GM12874 (cell line): ENCODE measurements around the gene C3orf70.

Experiments
- TF ChIP-seq, protein P1 (sequence below): IDR thresholded peaks from 2 replicates; pipeline ENCODE4 v1.5.1; 2011; ENCODE audit warnings: low read depth, mild to moderate bottlenecking, control low read depth, low read length, moderate library complexity; ENCODE audit not compliant: insufficient read depth

C3orf70 gene

DNA sequence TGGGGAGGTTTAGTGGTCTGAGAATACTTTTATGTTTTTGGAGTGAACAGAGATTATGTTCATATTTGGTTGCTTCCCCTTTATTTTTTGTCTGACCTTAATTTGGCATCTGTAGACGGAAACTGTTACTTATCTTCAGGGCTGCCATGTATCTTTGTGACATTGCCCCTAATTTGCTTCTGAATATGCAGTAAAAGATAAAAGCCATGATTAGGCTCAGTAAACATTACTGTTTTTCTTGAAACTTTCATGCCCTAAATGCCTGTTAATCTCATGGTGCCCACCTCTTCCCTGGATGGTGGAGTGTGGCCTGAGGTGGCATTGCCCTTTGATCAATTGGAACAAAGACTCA lies 106.7 kb downstream of the C3orf70 start:
- TF ChIP-seq, protein P1, sequence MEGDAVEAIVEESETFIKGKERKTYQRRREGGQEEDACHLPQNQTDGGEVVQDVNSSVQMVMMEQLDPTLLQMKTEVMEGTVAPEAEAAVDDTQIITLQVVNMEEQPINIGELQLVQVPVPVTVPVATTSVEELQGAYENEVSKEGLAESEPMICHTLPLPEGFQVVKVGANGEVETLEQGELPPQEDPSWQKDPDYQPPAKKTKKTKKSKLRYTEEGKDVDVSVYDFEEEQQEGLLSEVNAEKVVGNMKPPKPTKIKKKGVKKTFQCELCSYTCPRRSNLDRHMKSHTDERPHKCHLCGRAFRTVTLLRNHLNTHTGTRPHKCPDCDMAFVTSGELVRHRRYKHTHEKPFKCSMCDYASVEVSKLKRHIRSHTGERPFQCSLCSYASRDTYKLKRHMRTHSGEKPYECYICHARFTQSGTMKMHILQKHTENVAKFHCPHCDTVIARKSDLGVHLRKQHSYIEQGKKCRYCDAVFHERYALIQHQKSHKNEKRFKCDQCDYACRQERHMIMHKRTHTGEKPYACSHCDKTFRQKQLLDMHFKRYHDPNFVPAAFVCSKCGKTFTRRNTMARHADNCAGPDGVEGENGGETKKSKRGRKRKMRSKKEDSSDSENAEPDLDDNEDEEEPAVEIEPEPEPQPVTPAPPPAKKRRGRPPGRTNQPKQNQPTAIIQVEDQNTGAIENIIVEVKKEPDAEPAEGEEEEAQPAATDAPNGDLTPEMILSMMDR: no peak

DNA sequence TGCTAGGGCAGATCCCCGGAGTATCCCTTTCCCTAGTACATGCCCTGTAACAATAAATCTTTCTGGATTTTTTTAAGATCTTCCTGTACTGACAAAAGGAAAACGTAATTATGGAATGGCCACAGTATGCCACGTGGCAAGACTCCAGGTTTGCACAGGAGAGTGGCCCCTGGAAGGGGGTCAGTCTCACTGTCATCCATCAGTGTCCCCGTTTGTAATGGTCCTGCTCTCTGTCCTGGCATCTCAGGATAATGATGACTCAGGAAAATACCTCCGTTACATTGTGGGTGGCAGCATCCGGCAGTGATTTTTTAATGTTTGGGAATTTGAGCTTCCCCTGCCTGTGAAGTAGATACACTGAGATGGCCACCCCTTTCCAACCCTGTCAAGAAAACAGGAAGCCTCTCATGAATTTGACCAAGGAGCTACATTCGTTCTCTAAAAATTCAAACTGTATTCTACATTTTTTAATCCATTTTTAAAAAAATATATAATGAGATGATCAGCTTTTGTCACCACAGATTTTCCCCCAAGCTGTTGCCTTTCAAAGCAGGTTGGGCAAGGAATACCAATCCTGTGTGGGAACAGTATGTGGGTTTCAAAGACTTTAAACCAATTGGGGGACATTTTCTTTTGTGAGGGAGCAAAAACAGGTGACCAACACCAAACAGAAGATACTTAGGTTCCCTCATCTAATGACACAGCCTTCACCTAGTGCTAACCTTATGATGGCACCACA lies 110.4 kb downstream of the C3orf70 start:
- TF ChIP-seq, protein P1: no peak

DNA sequence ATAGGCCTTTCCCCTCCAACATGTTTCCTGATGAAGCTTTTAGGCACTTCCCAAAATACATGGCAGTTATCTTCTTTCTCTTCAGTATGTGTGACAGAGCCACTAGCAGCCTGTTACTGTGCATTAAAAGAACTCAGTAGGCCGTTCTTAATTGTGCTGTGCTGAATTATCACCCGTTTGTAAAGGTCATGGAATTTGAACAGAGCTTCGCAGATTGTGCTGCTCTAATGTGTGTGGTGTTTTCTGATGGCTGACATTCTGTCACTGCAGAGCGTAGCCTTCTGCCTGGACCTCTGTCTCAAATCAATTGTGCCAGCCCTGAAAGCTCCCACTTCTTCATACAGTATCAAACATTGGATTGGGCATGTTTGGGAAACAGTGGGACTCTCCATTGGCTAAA lies 111.3 kb downstream of the C3orf70 start:
- TF ChIP-seq, protein P1: no peak

DNA sequence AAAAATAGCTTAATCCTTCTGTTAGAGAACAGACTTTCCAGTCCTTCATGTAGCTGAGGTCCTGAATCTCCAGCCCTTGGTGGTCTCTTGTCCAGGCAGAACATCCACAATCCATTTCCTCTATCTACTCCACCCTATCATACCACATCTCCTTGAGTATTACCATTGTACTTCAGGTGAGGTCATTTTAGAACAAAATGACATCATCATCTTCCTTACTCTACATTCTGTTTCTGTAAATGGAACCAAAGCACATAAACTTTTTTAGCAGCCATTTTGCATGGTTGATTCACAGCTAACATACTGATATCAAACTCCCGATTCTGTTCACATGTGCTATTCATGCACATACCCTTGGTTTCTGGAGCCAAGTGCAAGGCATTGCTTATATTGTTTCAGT lies 112.4 kb downstream of the C3orf70 start:
- TF ChIP-seq, protein P1: no peak

DNA sequence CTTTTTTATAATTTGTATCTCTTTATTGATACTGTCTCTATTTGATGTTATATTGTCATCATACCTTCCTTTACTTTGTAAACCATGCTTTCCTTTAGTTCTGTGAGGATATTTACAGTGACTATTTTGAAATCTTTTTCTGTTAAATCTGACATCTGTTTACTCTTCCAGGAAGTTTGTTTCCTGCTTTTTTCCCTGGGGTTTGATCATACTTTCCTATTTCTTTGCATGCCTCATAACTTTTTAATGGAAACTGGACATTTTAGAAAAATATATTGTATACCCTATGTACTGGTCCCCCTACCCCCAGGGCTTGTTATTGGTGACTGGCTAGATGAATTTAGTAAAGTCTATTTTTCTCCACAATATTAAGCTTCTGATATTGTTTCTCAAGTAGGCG lies 115.1 kb downstream of the C3orf70 start:
- TF ChIP-seq, protein P1: no peak

DNA sequence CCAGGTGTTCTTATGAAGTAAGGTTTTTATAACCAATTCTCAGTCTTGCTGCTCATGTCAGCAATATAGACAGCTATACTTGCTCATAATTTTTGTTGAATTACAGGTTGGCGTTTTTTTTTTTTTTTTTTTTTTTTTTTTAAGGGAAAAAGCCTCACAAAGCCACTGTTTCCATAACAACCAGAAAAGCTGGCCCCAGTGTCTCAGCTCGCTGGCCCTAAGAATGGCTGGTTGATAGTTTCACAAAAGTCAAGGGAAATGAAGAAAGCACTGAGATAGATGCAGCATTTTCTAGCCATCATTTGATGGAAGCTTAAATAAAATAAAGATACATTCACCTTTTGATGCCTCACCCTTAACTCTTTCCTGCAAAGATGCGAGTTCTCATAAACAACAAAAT lies 121.9 kb downstream of the C3orf70 start:
- TF ChIP-seq, protein P1: no peak

DNA sequence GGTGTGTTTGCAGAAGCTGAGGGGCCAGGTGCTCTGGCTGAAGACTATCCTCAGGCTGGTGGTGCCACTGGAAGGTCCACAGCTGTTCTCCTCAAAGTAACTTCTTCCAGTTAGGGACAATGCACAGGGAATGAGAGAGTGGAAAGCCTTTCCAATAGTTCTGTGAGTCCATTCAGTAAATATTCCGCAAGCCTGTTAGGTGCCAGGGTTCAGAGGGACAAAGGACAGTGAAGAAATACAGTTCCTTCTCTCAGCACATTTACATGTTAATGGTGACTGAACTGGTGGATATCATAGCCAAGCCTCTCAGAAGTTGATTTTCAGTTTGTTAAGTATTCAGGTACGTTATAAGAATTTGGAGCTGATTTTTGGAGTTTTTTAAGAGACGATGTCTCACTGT lies 122.5 kb downstream of the C3orf70 start:
- TF ChIP-seq, protein P1: no peak
